CD4-positive, alpha-beta T cell treated with Interleukin-2 at 100 ng/mL for 4 hours (primary cell): ENCODE measurements around the gene TNNT1.

ENCODE experiments used
- DNase-seq: peaks from one replicate; pipeline ENCODE4 v3.0.0-alpha.2; 2020; ENCODE audit warnings: low spot score

The TNNT1 gene

GRCh38 chr19:55088543-55089341, 60.3 kb downstream of the TNNT1 start:
- peak; percentile 74 for DNase-seq

GRCh38 chr19:55088021-55088451, 61.0 kb downstream of the TNNT1 start:
- no peak for DNase-seq

GRCh38 chr19:55087542-55087901, 61.5 kb downstream of the TNNT1 start:
- no peak for DNase-seq

GRCh38 chr19:55086730-55087541, 62.1 kb downstream of the TNNT1 start:
- peak; percentile 47 for DNase-seq

- DNase-seq: no peak
Observed at GRCh38 chr19:55085923-55086715, 62.9 kb downstream of the TNNT1 start.

- DNase-seq: no peak
Observed at GRCh38 chr19:55084416-55084815, 64.6 kb downstream of the TNNT1 start.

- DNase-seq: no peak
Observed at GRCh38 chr19:55083004-55083850, 65.8 kb downstream of the TNNT1 start.
